Muscle layer of duodenum (tissue), 2 donors: ENCODE data around the gene CLCN6.

Source experiments
- H3K27ac ChIP-seq: one replicate; pipeline ENCODE4 v1.7.0; 2013; ENCODE audit warnings: mild to moderate bottlenecking, low read length
- H3K27me3 ChIP-seq: one replicate; pipeline ENCODE4 v1.7.0; 2013; ENCODE audit warnings: low read depth, mild to moderate bottlenecking, control low read depth, low read length
- H3K36me3 ChIP-seq, 2 donors: one replicate each; pipeline ENCODE4 v1.7.0; 2013; ENCODE audit warnings: low read length in 2 of 2, control low read depth in 1 of 2, mild to moderate bottlenecking in 1 of 2; ENCODE audit not compliant: insufficient read depth in 2 of 2, control insufficient read depth in 1 of 2
- H3K4me1 ChIP-seq, 2 donors: one replicate each; pipeline ENCODE4 v1.7.0; 2013; ENCODE audit warnings: low read length in 2 of 2, mild to moderate bottlenecking in 2 of 2, control low read depth in 1 of 2, moderate library complexity in 1 of 2; ENCODE audit not compliant: insufficient read depth in 2 of 2, control insufficient read depth in 1 of 2
- H3K4me3 ChIP-seq, 2 donors: one replicate each; pipeline ENCODE4 v1.7.0; 2013; ENCODE audit warnings: low read length in 2 of 2, low read depth in 1 of 2, mild to moderate bottlenecking in 1 of 2
- H3K9me3 ChIP-seq, 2 donors: one replicate each; pipeline ENCODE4 v1.7.0; 2013; ENCODE audit warnings: low read length in 2 of 2, control low read depth in 1 of 2, mild to moderate bottlenecking in 1 of 2; ENCODE audit not compliant: control insufficient read depth in 1 of 2
- donor health status: healthy.

The CLCN6 gene

GRCh38 chr1:11768821-11769220 lies 37.2 kb upstream of the CLCN6 start:
- no peak overlapping the region for H3K27ac ChIP-seq
- H3K36me3 ChIP-seq: no peaks in the 10 kb centered on the region
- H3K9me3 ChIP-seq: no peaks in the 10 kb centered on the region
- peaks cover 4% of the 10 kb centered on the region for H3K27me3 ChIP-seq
- no peak overlapping the region for H3K4me3 ChIP-seq
- no peaks in the 10 kb centered on the region for H3K4me1 ChIP-seq

DNA sequence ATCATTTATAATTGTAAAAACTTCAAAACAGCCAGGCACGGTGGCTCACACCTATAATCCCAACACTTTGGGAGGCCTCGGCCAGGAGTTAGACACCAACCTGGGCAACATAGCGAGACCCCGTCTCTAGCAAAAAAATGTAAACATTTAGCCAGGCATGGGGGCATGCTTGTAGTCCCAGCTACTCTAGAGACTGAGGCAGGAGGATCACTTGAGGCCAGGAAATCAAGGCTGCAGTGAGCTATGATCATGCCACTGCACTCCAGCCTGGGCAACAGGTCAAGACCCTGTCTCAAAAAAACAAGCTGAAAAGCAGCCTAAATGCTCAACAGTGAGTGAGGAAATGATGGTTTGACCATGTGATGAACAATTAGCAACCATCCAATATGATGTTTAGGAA lies 36.7 kb upstream of the CLCN6 start:
- H3K36me3 ChIP-seq: no peaks in the 10 kb centered on the region
- H3K27me3 ChIP-seq: peaks cover 4% of the 10 kb centered on the region
- H3K9me3 ChIP-seq: no peaks in the 10 kb centered on the region
- H3K4me1 ChIP-seq: no peaks in the 10 kb centered on the region
- H3K27ac ChIP-seq: no peak overlapping the region
- H3K4me3 ChIP-seq: no peak overlapping the region

DNA sequence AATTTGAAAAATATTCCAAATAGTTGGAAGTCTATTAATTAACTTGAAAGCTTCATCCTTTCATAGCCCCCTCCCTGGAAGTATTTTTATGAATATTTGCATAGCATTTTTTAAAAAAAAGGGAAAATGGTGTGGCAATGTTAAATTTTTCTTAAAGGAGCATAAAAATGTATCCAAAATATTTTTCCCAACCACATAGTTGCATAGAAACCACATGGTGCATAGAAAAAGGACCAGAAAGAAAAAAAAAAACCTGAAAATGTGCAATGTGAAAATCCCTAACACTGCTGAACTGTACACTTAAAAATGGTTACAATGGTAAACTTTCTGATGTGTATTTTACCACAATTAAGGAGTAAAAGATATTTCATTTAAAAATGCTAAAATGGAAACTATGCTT lies 36.0 kb upstream of the CLCN6 start:
- Histone ChIP-seq H3K36me3 (no peaks in the 10 kb centered on the region), H3K4me3 (no peak overlapping the region), H3K4me1 (no peaks in the 10 kb centered on the region), H3K27me3 (peaks cover 4% of the 10 kb centered on the region), H3K9me3 (no peaks in the 10 kb centered on the region), H3K27ac (no peak overlapping the region)

DNA sequence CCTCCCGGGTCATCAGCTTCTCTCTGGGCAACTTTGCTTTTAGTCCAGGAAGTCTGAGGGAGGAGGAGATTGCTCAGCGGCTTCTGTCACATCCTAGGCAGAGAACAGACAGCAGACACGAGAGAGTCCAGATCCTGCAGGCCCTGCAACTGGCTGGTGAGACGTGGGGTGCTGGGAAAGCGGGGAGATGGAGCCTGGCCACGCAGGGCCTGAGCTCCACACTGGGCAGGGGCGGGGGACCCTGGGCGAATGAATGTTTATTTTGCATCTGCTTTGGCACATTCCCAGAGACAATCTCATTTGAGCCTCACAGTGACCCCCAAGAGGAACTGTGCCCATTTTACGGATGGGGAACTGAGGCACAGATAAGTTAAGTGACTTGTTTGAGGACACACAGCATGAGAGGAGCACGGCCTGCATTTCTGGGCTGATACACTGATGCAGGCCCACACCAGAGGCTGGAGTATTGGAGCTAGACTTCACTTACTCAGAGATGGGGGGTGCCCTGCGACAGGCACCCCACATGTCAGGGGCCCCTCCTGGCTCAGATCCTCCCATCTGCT lies 34.4 kb upstream of the CLCN6 start:
- H3K9me3 ChIP-seq: no peaks in the 10 kb centered on the region
- H3K27me3 ChIP-seq: peaks cover 4% of the 10 kb centered on the region
- no peaks in the 10 kb centered on the region for H3K36me3 ChIP-seq
- H3K4me3 ChIP-seq: no peak overlapping the region
- H3K27ac ChIP-seq: no peak overlapping the region
- H3K4me1 ChIP-seq: no peaks in the 10 kb centered on the region

- no peak overlapping the region for H3K27ac ChIP-seq
- H3K4me1 ChIP-seq: no peaks in the 10 kb centered on the region
- peaks cover 4% of the 10 kb centered on the region for H3K27me3 ChIP-seq
- no peaks in the 10 kb centered on the region for H3K9me3 ChIP-seq
- H3K4me3 ChIP-seq: no peak overlapping the region
- H3K36me3 ChIP-seq: no peaks in the 10 kb centered on the region
These were observed 33.5 kb upstream of the CLCN6 start for GRCh38 chr1:11772458-11772857.

- no peaks in the 10 kb centered on the region for H3K36me3 ChIP-seq
- H3K4me3 ChIP-seq: no peak overlapping the region
- no peaks in the 10 kb centered on the region for H3K9me3 ChIP-seq
- no peaks in the 10 kb centered on the region for H3K4me1 ChIP-seq
- peaks cover 4% of the 10 kb centered on the region for H3K27me3 ChIP-seq
- H3K27ac ChIP-seq: no peak overlapping the region
These were observed 31.2 kb upstream of the CLCN6 start for GRCh38 chr1:11774753-11775152.

DNA sequence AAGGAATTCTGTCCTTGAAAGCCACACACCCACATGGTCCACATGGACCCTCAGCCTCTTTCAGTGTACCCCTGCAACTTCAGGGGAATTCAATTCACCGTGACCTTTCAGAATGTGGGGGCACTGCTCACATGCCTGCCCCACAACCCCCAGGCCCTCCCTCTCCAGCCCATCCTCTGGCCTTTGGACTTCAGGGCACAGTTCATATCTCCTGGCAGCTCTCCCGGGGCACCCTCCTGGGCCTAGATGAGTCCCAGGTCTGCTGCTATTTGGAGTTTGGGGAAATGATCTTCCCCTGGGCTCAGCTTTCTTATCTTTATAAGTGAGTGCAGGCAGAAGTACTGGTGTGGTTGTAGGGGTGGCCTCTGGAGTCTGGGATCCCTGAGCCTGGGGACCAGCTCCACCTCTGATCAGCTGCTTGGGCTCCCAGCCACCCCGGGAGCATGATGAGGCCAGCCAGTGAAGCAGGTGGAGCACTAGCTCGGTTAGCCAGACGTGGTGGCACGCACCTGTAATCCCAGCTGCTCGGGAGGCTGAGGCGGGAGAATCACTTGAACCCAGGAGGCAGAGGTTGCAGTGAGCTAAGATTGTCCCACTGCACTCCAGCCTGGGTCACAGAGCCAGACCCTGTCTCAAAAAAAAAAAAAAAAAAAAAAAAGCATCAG lies 28.2 kb upstream of the CLCN6 start:
- no peaks in the 10 kb centered on the region for H3K4me1 ChIP-seq
- H3K27me3 ChIP-seq: no peaks in the 10 kb centered on the region
- no peak overlapping the region for H3K4me3 ChIP-seq
- H3K36me3 ChIP-seq: no peaks in the 10 kb centered on the region
- no peaks in the 10 kb centered on the region for H3K9me3 ChIP-seq
- no peak overlapping the region for H3K27ac ChIP-seq

- no peaks in the 10 kb centered on the region for H3K36me3 ChIP-seq
- no peak overlapping the region for H3K4me3 ChIP-seq
- no peaks in the 10 kb centered on the region for H3K4me1 ChIP-seq
- H3K27ac ChIP-seq: no peak overlapping the region
- H3K9me3 ChIP-seq: no peaks in the 10 kb centered on the region
- H3K27me3 ChIP-seq: no peaks in the 10 kb centered on the region
These were observed 27.7 kb upstream of the CLCN6 start for GRCh38 chr1:11778336-11778735.

DNA sequence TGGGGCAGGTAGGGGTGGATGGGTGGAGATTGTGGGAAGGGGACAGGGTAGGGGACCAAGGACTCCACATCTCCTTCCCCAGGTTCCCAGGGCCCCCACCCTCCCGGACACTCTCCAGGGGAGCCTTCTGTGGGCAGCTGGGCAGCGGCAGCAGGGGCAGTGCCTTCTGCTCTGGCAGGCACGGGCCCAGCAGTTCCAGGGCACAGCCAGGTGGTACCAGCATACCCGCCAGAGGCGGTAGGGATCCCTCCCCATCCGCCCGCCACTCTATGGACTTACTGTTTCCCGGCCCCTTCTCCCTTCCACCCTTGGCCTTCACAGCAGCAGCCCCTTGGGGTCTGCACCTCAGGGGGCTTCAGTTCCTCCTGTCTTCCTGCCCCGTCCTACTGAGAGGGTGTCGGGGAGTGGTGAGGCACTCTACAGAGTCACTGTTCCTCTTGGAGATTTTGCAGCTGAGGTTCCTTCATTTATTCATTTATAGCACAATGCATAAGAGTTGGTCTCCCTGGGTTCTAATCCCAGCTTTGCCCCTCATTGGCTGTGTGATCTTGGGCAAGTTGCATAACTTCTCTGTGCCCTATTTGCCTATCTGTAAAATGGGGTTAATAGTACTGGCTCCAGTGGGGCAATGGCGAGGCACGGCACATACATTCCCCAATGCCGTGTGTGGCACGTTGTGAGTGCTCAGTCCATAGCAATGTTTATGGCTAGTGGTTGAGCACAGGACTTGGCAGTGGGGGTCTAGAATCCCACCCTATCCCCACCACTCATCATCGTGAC lies 27.0 kb upstream of the CLCN6 start:
- H3K9me3 ChIP-seq: no peaks in the 10 kb centered on the region
- H3K4me3 ChIP-seq: no peak overlapping the region
- no peaks in the 10 kb centered on the region for H3K4me1 ChIP-seq
- H3K27me3 ChIP-seq: no peaks in the 10 kb centered on the region
- H3K27ac ChIP-seq: no peak overlapping the region
- no peaks in the 10 kb centered on the region for H3K36me3 ChIP-seq

DNA sequence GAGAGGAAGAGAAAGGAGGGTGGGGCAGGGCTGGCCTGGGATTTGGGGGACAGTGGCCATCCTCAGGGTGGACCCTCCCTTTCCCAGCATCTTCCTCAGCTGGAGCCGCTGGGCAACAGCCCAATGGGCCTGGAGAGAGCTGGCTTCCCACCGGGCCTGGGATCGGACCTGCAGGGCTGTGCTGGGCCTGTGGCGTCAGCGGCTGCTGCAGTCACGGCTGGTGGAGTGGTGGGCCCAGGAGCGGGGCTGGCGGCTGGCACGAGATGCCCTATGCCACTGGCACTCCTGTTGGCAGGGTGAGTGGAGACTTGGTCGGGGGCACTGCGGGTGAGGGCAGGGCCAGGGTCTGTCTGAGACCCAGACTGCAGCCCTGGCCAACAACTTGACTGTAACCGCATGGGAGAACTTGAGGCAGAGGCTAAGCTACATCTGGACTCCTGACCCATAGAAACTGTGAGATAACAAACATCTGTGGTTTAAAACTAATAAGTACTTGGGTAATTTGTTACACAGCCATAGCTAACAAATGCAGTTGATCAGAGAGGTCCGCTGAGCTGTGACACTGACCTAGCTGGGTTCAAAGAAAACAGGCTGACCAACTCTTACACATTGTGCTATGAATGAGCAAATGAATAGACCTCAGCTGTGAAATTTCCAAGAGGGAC lies 26.1 kb upstream of the CLCN6 start:
- H3K27me3 ChIP-seq: no peaks in the 10 kb centered on the region
- H3K27ac ChIP-seq: no peak overlapping the region
- H3K36me3 ChIP-seq: no peaks in the 10 kb centered on the region
- H3K4me3 ChIP-seq: no peak overlapping the region
- peaks cover 0 to 1% of the 10 kb centered on the region in 2 donors for H3K4me1 ChIP-seq
- no peaks in the 10 kb centered on the region for H3K9me3 ChIP-seq

DNA sequence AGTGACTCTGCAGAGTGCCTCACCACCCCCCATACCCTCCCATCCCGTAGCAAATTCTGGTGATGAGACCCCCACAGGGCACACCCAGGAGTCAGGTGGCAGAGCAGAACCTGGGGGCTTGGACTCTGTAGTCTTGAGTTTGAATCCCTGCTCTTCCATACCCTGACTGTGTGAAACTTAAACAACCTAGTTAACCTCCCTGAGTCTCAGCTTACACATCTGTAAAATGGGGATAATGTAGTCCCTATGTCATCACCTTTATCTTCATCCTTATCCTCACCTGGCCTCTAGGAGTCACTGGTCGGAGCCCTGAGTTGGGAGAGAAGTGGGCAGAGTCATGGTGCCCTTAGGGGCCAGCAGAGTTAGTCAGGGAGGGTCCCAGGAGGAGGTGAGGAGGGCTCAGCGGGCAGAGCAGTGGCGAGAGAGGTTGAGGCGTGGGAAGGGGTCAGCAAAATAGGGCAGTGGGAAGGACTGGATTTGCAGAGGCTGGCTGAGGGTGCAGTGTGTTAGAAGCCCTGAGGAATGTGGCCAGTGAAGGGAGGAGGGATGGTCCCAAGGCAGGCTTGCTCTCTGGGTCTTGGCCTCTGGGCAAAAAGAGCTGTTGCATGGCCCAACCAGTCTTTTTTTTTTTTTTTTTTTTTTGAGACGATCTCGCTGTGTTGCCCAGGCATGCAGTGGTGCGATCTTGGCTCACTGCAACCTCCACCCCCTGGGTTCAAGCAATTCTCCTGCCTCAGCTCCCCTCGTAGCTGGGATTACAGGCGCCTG lies 25.4 kb upstream of the CLCN6 start:
- Histone ChIP-seq H3K4me3 (no peak overlapping the region), H3K27me3 (no peaks in the 10 kb centered on the region), H3K36me3 (no peaks in the 10 kb centered on the region), H3K4me1 (peaks cover 0 to 8% of the 10 kb centered on the region in 2 donors), H3K27ac (no peak overlapping the region), H3K9me3 (no peaks in the 10 kb centered on the region)
